ENCODE measurements around the gene CFAP46. TPM values are rescaled to one million over a fixed set of nuclear protein-coding genes. Genes with fewer than 3 reads are reported as not detected.

CFAP46 gene
- total RNA-seq, 6 donors from 2014 or later = 0.60 to 28.3 (median 8.0) TPM

DNA sequence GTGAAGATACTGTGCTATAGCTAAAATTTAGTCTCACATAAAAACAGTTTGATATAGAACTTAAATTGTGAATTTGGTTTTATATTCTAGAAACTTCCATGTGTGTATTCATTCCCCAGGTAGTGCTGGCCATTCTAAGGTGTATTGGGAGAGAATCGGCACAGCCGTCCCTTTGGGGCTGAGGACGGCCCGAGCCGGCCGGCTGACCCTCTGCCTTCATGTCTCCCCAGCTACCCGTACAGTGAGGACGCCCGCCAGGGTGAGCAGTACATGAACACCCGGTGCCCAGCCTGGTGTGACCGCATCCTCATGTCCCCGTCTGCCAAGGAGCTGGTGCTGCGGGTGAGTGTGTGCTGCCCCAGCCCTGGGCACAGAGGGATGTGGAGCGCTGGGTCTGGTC lies 164.9 kb downstream of the CFAP46 start:
- no peaks in the 10 kb centered on the region for H3K27me3 ChIP-seq
- H3K9me3 ChIP-seq = no peaks in the 10 kb centered on the region
- ATAC-seq (ENCODE audit: low FRiP score in 2 of 2) = no peak
- H3K27ac ChIP-seq = no peak overlapping the region
- H3K36me3 ChIP-seq = peaks cover 0 to 65% (median 42%) of the 10 kb centered on the region in 4 donors
- H3K4me3 ChIP-seq = no peak overlapping the region
- TF ChIP-seq, protein P1, sequence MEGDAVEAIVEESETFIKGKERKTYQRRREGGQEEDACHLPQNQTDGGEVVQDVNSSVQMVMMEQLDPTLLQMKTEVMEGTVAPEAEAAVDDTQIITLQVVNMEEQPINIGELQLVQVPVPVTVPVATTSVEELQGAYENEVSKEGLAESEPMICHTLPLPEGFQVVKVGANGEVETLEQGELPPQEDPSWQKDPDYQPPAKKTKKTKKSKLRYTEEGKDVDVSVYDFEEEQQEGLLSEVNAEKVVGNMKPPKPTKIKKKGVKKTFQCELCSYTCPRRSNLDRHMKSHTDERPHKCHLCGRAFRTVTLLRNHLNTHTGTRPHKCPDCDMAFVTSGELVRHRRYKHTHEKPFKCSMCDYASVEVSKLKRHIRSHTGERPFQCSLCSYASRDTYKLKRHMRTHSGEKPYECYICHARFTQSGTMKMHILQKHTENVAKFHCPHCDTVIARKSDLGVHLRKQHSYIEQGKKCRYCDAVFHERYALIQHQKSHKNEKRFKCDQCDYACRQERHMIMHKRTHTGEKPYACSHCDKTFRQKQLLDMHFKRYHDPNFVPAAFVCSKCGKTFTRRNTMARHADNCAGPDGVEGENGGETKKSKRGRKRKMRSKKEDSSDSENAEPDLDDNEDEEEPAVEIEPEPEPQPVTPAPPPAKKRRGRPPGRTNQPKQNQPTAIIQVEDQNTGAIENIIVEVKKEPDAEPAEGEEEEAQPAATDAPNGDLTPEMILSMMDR (IDR thresholded peaks at IDR 0.05) = no peak
- TF ChIP-seq EP300 (IDR thresholded peaks at IDR 0.05) (no peak), POLR2AphosphoS5 (IDR thresholded peaks at IDR 0.05) (no peak), POLR2A (IDR thresholded peaks at IDR 0.05) (no peak)
- H3K4me1 ChIP-seq = no peaks in the 10 kb centered on the region
- DNase-seq = peak in 1 of 2 donors; percentile 68
- WGBS, 2 donors = 96 to 98% methylated on average over 9 to 14 of the region's 14 CpGs

DNA sequence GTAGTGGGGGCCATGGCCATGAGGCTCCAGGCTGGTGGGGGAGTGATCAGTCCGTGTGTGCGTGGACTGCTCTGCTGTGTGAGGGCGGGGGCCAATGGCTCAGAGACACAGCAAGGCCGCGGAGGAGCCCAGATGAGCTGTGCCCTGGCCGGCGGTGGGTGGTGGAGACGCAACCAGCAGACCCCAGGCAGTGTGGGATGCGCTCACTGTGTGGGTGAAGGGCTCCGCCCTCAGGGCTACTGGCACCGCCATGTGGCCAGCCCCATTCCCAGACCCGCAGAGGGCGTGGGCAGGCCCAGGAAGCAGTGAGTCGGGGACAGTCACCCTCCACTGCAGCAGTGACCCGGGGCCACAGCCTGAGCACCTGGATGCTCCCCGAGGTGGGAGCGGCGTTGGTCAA lies 165.5 kb downstream of the CFAP46 start:
- TF ChIP-seq POLR2AphosphoS5 (IDR thresholded peaks at IDR 0.05) = no peak
- no peak for TF ChIP-seq POLR2A (IDR thresholded peaks at IDR 0.05)
- TF ChIP-seq, protein P1 (IDR thresholded peaks at IDR 0.05) = no peak
- TF ChIP-seq EP300 (IDR thresholded peaks at IDR 0.05) = no peak
- DNase-seq = peak in 1 of 2 donors; percentile 75
- H3K4me3 ChIP-seq = no peak overlapping the region

DNA sequence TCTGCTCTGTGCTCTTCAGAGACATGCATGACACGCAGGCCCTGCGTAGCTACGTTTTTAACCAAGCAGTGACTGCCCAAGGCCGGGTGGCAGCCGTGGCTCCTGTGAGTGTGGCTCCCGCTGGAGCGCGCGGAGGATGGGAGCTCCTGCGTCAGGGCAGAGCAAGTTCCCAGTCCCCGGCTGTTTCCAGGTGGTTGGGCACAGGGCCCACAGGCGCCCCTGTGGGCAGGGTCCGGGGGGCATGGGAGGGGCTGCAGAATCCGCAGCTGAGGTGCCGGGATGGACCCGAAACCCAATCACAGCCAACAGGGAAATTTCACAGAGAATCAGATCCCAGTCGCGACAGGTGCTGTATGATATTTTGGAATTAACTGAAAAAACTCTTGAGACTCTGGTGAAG lies 166.2 kb downstream of the CFAP46 start:
- no peaks in the 10 kb centered on the region for H3K4me1 ChIP-seq
- DNase-seq (peak in 1 of 2 donors; percentile 73), ATAC-seq (ENCODE audit: low FRiP score in 2 of 2) (no peak)
- WGBS, 2 donors = 92% methylated on average over 8 to 18 of the region's 18 CpGs
- no peak overlapping the region for H3K27ac ChIP-seq
- peaks cover 0 to 55% (median 31%) of the 10 kb centered on the region in 4 donors for H3K36me3 ChIP-seq
- H3K27me3 ChIP-seq = no peaks in the 10 kb centered on the region
- H3K9me3 ChIP-seq = no peaks in the 10 kb centered on the region
- no peak overlapping the region for H3K4me3 ChIP-seq
- TF ChIP-seq, protein P1 (IDR thresholded peaks at IDR 0.05) = no peak
- no peak for TF ChIP-seq EP300 (IDR thresholded peaks at IDR 0.05)
- no peak for TF ChIP-seq POLR2AphosphoS5 (IDR thresholded peaks at IDR 0.05)
- TF ChIP-seq POLR2A (IDR thresholded peaks at IDR 0.05) = no peak

More for the DNA sequence above, 165.5 kb downstream of the CFAP46 start:
- peak in 1 of 2 donors; percentile 19 for ATAC-seq (ENCODE audit: low FRiP score in 2 of 2)
- Histone ChIP-seq H3K9me3 (no peaks in the 10 kb centered on the region), H3K4me1 (no peaks in the 10 kb centered on the region), H3K27ac (no peak overlapping the region), H3K27me3 (no peaks in the 10 kb centered on the region), H3K36me3 (peaks cover 0 to 59% (median 36%) of the 10 kb centered on the region in 4 donors)
- WGBS, 2 donors = 90 to 97% methylated on average over 17 to 18 of the region's 18 CpGs

DNA sequence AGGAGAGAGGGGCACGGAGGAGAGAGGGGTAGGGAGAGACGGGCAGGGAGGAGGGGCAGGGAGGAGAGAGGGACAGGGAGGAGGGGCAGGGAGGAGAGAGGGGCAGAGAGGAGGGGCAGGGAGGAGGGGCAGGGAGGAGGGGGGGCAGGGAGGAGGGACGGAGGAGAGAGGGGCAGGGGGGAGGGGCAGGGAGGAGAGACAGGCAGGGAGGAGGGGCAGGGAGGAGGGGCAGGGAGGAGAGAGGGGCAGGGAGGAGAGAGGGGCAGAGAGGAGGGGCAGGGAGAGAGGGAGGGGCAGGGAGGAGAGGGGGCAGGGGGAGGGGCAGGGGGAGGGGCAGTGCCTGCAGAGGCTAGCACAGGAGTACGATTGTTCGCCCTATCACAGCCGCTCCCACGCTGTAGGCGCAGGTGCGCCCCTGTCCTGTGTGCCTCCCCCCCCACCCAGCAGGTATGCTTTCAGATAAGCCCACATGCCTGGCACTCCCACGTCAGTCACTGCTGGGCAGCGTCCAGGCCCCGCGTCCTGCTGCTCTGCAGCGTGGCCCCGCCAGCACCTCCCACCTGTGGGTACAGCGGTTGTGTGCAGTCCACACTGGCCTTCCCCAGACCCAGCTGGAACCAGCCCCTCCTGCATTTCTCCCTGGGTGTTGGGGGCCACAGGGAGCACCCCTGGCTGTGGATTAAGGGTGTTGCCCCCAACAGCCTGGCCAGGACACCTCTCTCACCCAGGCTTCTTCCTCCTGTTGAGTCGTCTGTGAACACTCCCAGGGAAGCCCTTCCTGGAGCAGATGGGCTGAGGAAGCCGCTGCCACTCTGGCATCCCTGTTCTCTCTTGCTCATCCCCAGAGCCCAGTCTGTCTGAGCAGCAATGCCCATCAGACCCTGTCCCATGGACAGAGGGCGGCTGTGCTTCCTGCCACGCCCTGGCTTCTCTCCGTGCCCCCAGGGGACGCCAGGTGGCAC lies 167.2 kb downstream of the CFAP46 start:
- 89 to 92% methylated on average over 9 to 19 of the region's 22 CpGs for WGBS, 2 donors
- Histone ChIP-seq H3K4me3 (no peak overlapping the region), H3K9me3 (no peaks in the 10 kb centered on the region), H3K27ac (no peak overlapping the region), H3K27me3 (no peaks in the 10 kb centered on the region), H3K36me3 (peaks cover 0 to 58% (median 26%) of the 10 kb centered on the region in 4 donors), H3K4me1 (no peaks in the 10 kb centered on the region)
- peak; percentile 5 for ATAC-seq (ENCODE audit: low FRiP score in 2 of 2)
- DNase-seq = peak in 1 of 2 donors; percentile 85
- TF ChIP-seq, protein P1 (IDR thresholded peaks at IDR 0.05) = no peak
- TF ChIP-seq EP300 (IDR thresholded peaks at IDR 0.05) (no peak), POLR2AphosphoS5 (IDR thresholded peaks at IDR 0.05) (no peak), POLR2A (IDR thresholded peaks at IDR 0.05) (no peak)

Data from upper lobe of left lung (tissue), 6 donors.